Measurements from ENCODE around the gene CCDC142. TPM values are rescaled to one million over a fixed set of nuclear protein-coding genes. Genes with fewer than 3 reads are reported as not detected.

Gene CCDC142
- total and polyA plus RNA-seq, 9 of the 15 experiments (the other 6 are each of a cell fraction or from before 2014, with no cell fraction given): 0.55 to 11.7 (median 7.2) TPM

DNA sequence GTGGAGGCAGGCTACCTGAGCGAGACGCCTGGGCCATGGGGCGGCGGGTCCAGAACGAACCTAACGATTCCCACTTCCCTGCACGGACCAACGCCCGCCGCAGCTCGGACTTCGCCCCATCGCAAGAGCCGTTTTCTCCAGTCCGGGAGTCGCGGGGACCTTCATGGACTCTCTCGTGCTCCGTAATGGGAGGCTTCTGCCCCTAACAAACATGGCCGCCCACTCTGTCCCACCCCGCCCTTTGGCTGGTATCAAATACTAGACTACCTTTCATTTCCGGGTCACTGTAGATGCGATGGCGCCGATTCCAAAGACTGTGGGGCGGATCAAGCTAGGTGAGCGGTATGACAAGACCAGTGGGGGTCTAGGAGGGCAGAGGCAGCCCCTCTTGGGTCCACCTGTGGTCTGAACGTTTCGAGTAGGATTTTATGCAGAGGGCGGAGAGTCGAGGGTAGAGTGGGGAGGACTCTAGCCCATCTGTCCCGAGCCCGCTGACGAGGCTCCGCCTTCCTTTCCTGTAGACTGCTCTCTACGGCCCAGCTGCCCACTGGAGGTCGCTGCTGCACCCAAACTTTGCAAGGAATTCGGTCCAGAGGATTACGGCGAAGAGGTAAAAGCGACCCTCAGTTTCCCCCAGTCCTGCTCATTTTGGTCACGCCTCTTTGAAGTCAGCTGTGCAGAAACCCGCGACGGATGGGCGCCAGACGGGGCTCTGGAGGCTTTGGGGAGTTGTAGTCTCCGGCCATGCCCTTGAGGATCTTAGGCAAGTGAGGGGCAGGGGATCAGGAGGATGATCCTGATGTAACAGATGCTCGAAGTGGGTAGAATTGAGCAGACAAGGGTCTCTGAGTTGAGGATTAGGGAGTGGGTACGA lies at the start of gene CCDC142, which contains the start of gene TTC31 (continued):
- peak; percentile 86 to 95 (median 92) for TF ChIP-seq CTCF (IDR thresholded peaks at IDR 0.05 in 2 of 3, conservative IDR thresholded peaks at IDR 0.05 in 1 of 3; ENCODE audit: insufficient read depth in 2 of 3, low read depth in 1 of 3, low read length in 3 of 3)
- no peak for TF ChIP-seq RAD51 (IDR thresholded peaks at IDR 0.05; ENCODE audit: borderline replicate concordance, low read depth)
- TF ChIP-seq KLF6 (CRISPR knock-in tag; IDR thresholded peaks at IDR 0.05; ENCODE audit: borderline replicate concordance): peak; percentile 32; the same call in 1 of the 2 replicates
- TF ChIP-seq HCFC1 (IDR thresholded peaks at IDR 0.05; ENCODE audit: low read depth, low read length): peak; percentile 89
- TF ChIP-seq GATAD2A (IDR thresholded peaks at IDR 0.05): 0 out of 2 replicates have a peak, but pooled peaks have one; percentile 9
- TF ChIP-seq CBFB (CRISPR knock-in tag; IDR thresholded peaks at IDR 0.05): 0 out of 2 replicates have a peak, but pooled peaks have one; percentile 42
- TF ChIP-seq GATA2 (CRISPR knock-in tag; IDR thresholded peaks at IDR 0.05): no peak
- peak; percentile 18 for TF ChIP-seq NEUROD1 (IDR thresholded peaks at IDR 0.05; ENCODE audit: borderline replicate concordance, low read depth, low read length, partially characterized antibody)
- TF ChIP-seq SMARCA4 (IDR thresholded peaks at IDR 0.05): no peak
- no peak for TF ChIP-seq ZNF518B (CRISPR knock-in tag; IDR thresholded peaks at IDR 0.05)
- no peak for TF ChIP-seq ZNF512 (tag; IDR thresholded peaks at IDR 0.05)
- TF ChIP-seq NR2C2 (CRISPR knock-in tag; IDR thresholded peaks at IDR 0.05): peak; percentile 99
- peak; percentile 100 for TF ChIP-seq NR2C2 (tag; IDR thresholded peaks at IDR 0.05)
- no peak for TF ChIP-seq ZZZ3 (IDR thresholded peaks at IDR 0.05)
- TF ChIP-seq ZNF347 (CRISPR knock-in tag; IDR thresholded peaks at IDR 0.05; ENCODE audit: low read depth): no peak
- TF ChIP-seq TGIF2 (CRISPR knock-in tag; IDR thresholded peaks at IDR 0.05): 0 out of 2 replicates have a peak, but pooled peaks have one; percentile 70
- TF ChIP-seq NR2C1 (IDR thresholded peaks at IDR 0.05): peak; percentile 100
- peak; percentile 100 for TF ChIP-seq NR2C1 (tag; IDR thresholded peaks at IDR 0.05)
- no peak for TF ChIP-seq CBX8 (IDR thresholded peaks at IDR 0.05; ENCODE audit: borderline replicate concordance, extremely low read depth, low read depth, low read length, poor library complexity, severe bottlenecking)
- no peak for TF ChIP-seq ILK (tag; IDR thresholded peaks at IDR 0.05; ENCODE audit: borderline replicate concordance, low read depth)
- TF ChIP-seq ZNF436 (CRISPR knock-in tag; IDR thresholded peaks at IDR 0.05): no peak

Measured in K562 (cell line).